Thyroid gland (tissue), 4 donors: ENCODE data around the gene SLC6A3. TPM values are rescaled to one million over a fixed set of nuclear protein-coding genes. Genes with fewer than 3 reads are reported as not detected.

Source experiments
- DNase-seq, 2 donors: peaks; one replicate each; pipeline ENCODE4 v3.0.0-alpha.2; 2019
- H3K27ac ChIP-seq, 3 donors: fragments of 200-600 bp; sonication (generic); 1 replicate in 2 of 3; 2 replicates in 1 of 3; pipeline ENCODE4 v1.5.1; 2016 to 2019; ENCODE audit warnings: mild to moderate bottlenecking in 1 of 3, moderate library complexity in 1 of 3
- H3K27me3 ChIP-seq: fragments of 200-600 bp; sonication (generic); one replicate; pipeline ENCODE4 v1.5.1; 2019
- H3K36me3 ChIP-seq, 2 donors: fragments of 200-600 bp; sonication (generic); one replicate each; pipeline ENCODE4 v1.5.1; 2016 to 2019
- H3K4me1 ChIP-seq, 2 donors: fragments of 200-600 bp; sonication (generic); one replicate each; pipeline ENCODE4 v1.5.1; 2017 to 2019
- H3K4me3 ChIP-seq, 3 donors: fragments of 200-600 bp; sonication (generic); replicated peaks in 1 of 3; 1 replicate in 2 of 3; 2 replicates in 1 of 3; pipeline ENCODE4 v1.5.1; 2016; ENCODE audit warnings: mild to moderate bottlenecking in 1 of 3
- H3K9me3 ChIP-seq: fragments of 200-600 bp; sonication (generic); one replicate; pipeline ENCODE4 v1.5.1; 2017
- CTCF ChIP-seq, 6 experiments: fragments of 200-600 bp in 3 of 6; fragments of 450-650 bp in 3 of 6; sonication (generic) in 3 of 6; IDR thresholded peaks; one replicate each; pipeline ENCODE4 v1.5.1; 2016 to 2019; ENCODE audit warnings: antibody characterized with exemption in 6 of 6, mild to moderate bottlenecking in 2 of 6, inconsistent platforms in 1 of 6, moderate library complexity in 1 of 6
- POLR2A ChIP-seq, 2 donors: fragments of 450-650 bp; IDR thresholded peaks; one replicate each; pipeline ENCODE4 v1.6.1; 2017; ENCODE audit warnings: antibody characterized with exemption in 2 of 2, mild to moderate bottlenecking in 2 of 2, moderate library complexity in 1 of 2
- WGBS, 2 donors: methylation state at CpG; one replicate each; pipeline ENCODE4 v1.1.5; 2017; 5-methylcytosine and 5-hydroxymethylcytosine counted together
- intact Hi-C: fragments of 100-400 bp; cut with DNase I; formaldehyde crosslinking; loops from one replicate; pipeline ENCODE4 v1.15.1; 2023
- total RNA-seq, 4 donors: library from RNA; depleted of rRNA; stranded (reverse); fragments of >200 nt; gene quantifications; one replicate each; pipeline ENCODE4 v1.2.3, GENCODE V29; 2016

SLC6A3 gene
- total RNA-seq, 4 donors from 2014 or later: 0.54 to 0.67 (median 0.54) TPM; not detected in 1

GRCh38 chr5:1414311-1415058 is 30.8 kb downstream of the SLC6A3 start:
- intact Hi-C loops: no loop called here
- Histone ChIP-seq H3K36me3 (no peaks in the 10 kb centered on the region), H3K27ac (no peak overlapping the region), H3K9me3 (no peaks in the 10 kb centered on the region), H3K27me3 (no peaks in the 10 kb centered on the region), H3K4me3 (no peak overlapping the region), H3K4me1 (no peaks in the 10 kb centered on the region)
- 48 to 56% methylated on average over 21 to 26 of the region's 27 CpGs for whole genome bisulfite sequencing, 2 donors
- TF ChIP-seq CTCF (IDR thresholded peaks at IDR 0.05) (no peak), POLR2A (IDR thresholded peaks at IDR 0.05) (no peak)
- no peak for DNase-seq

GRCh38 chr5:1413611-1414241 is 31.5 kb downstream of the SLC6A3 start:
- Histone ChIP-seq H3K36me3 (no peaks in the 10 kb centered on the region), H3K27ac (no peak overlapping the region), H3K9me3 (no peaks in the 10 kb centered on the region), H3K4me1 (no peaks in the 10 kb centered on the region), H3K4me3 (no peak overlapping the region), H3K27me3 (no peaks in the 10 kb centered on the region)
- DNase-seq: no peak
- intact Hi-C loops: no loop called here
- whole genome bisulfite sequencing, 2 donors: 62 to 75% methylated on average over 10 to 20 of the region's 23 CpGs
- TF ChIP-seq POLR2A (IDR thresholded peaks at IDR 0.05) (no peak), CTCF (IDR thresholded peaks at IDR 0.05) (no peak)

- TF ChIP-seq POLR2A (IDR thresholded peaks at IDR 0.05) (no peak), CTCF (IDR thresholded peaks at IDR 0.05) (no peak)
- Histone ChIP-seq H3K9me3 (no peaks in the 10 kb centered on the region), H3K4me1 (no peaks in the 10 kb centered on the region), H3K27me3 (no peaks in the 10 kb centered on the region), H3K27ac (no peak overlapping the region), H3K36me3 (no peaks in the 10 kb centered on the region), H3K4me3 (no peak overlapping the region)
- no peak for DNase-seq
- intact Hi-C loops: no loop called here
- WGBS, 2 donors: 38 to 53% methylated on average over 12 to 13 of the region's 13 CpGs
These were observed 32.0 kb downstream of the SLC6A3 start for GRCh38 chr5:1413211-1413610.

GRCh38 chr5:1412621-1413020 is 32.6 kb downstream of the SLC6A3 start:
- Histone ChIP-seq H3K4me1 (no peaks in the 10 kb centered on the region), H3K36me3 (no peaks in the 10 kb centered on the region), H3K4me3 (no peak overlapping the region), H3K27ac (no peak overlapping the region), H3K27me3 (no peaks in the 10 kb centered on the region), H3K9me3 (no peaks in the 10 kb centered on the region)
- TF ChIP-seq CTCF (IDR thresholded peaks at IDR 0.05) (no peak), POLR2A (IDR thresholded peaks at IDR 0.05) (no peak)
- no peak for DNase-seq
- intact Hi-C loops: no loop called here
- 50 to 51% methylated on average over 8 to 9 of the region's 10 CpGs for WGBS, 2 donors

- DNase-seq: no peak
- Histone ChIP-seq H3K27me3 (no peaks in the 10 kb centered on the region), H3K4me1 (no peaks in the 10 kb centered on the region), H3K4me3 (no peak overlapping the region), H3K9me3 (no peaks in the 10 kb centered on the region), H3K27ac (no peak overlapping the region), H3K36me3 (no peaks in the 10 kb centered on the region)
- TF ChIP-seq POLR2A (IDR thresholded peaks at IDR 0.05) (no peak), CTCF (IDR thresholded peaks at IDR 0.05) (no peak)
- 59 to 61% methylated on average over 11 to 13 of the region's 16 CpGs for WGBS, 2 donors
- intact Hi-C loops: no loop called here
These were observed 33.1 kb downstream of the SLC6A3 start for GRCh38 chr5:1412163-1412562.
